GM19467 (cell line): ENCODE results near the gene NECAB3.
"Not testable (repeated sequence)": the region's sequence is repeated elsewhere in the genome, so short reads cannot be mapped to it uniquely, and the experiment has no call there.

Source experiments
- ATAC-seq: cut with Tn5 transposase; IDR thresholded peaks from one replicate; pipeline ENCODE4 v1.9.1; 2021; ENCODE audit warnings: mild to moderate bottlenecking, moderate library complexity; ENCODE audit not compliant: unreplicated experiment

NECAB3 gene

GRCh38 chr20:33698966-33699365 lies 24.7 kb upstream of the NECAB3 start:
- ATAC-seq: not testable (repeated sequence)

- ATAC-seq: no peak
These were observed 22.9 kb upstream of the NECAB3 start for GRCh38 chr20:33697129-33697528.

- no peak for ATAC-seq
These were observed 22.2 kb upstream of the NECAB3 start for GRCh38 chr20:33696448-33696847.

- ATAC-seq: no peak
These were observed 20.4 kb upstream of the NECAB3 start for GRCh38 chr20:33694639-33695012.

GRCh38 chr20:33693741-33694638 lies 19.8 kb upstream of the NECAB3 start:
- no peak for ATAC-seq

- no peak for ATAC-seq
These were observed 19.1 kb upstream of the NECAB3 start for GRCh38 chr20:33693289-33693688.

- ATAC-seq: no peak
These were observed 15.7 kb upstream of the NECAB3 start for GRCh38 chr20:33689973-33690372.

GRCh38 chr20:33689493-33689892 lies 15.3 kb upstream of the NECAB3 start:
- ATAC-seq: no peak

GRCh38 chr20:33688938-33689424 lies 14.8 kb upstream of the NECAB3 start:
- ATAC-seq: no peak

GRCh38 chr20:33687993-33688937 lies 14.0 kb upstream of the NECAB3 start:
- no peak for ATAC-seq

- no peak for ATAC-seq
These were observed 13.2 kb upstream of the NECAB3 start for GRCh38 chr20:33687370-33687915.

GRCh38 chr20:33686984-33687366 lies 12.7 kb upstream of the NECAB3 start:
- no peak for ATAC-seq

GRCh38 chr20:33686100-33686983 lies 12.1 kb upstream of the NECAB3 start, which contains the start of gene E2F1:
TSS of gene E2F1 (minus strand) at chr20:33686385. CDS start at chr20:33686264, 121 bp downstream.
- ATAC-seq: peak; percentile 71

GRCh38 chr20:33685328-33686099 lies 11.3 kb upstream of the NECAB3 start:
- peak; percentile 44 for ATAC-seq

- no peak for ATAC-seq
These were observed 10.5 kb upstream of the NECAB3 start for GRCh38 chr20:33684533-33685327.

GRCh38 chr20:33681728-33682353 lies 7.6 kb upstream of the NECAB3 start:
- ATAC-seq: no peak

GRCh38 chr20:33681288-33681687 lies 7.1 kb upstream of the NECAB3 start:
- no peak for ATAC-seq

GRCh38 chr20:33680686-33681085 lies 6.5 kb upstream of the NECAB3 start:
- no peak for ATAC-seq
